Measurements from ENCODE around the gene KCNN3.

- TF ChIP-seq CTCF (tag by site-specific recombination; IDR thresholded peaks at IDR 0.05) = no peak
- TF ChIP-seq ZBTB44 (tag by site-specific recombination; IDR thresholded peaks at IDR 0.05) = no peak
- TF ChIP-seq ZSCAN18 (tag by site-specific recombination; IDR thresholded peaks at IDR 0.05) = no peak
- TF ChIP-seq ZNF350 (tag by site-specific recombination; IDR thresholded peaks at IDR 0.05) = no peak
Measured at GRCh38 chr1:154901591-154901990, 31.5 kb upstream of the KCNN3 start.
